Femur (tissue), 1 donor: ENCODE data around the gene ATXN1.

Experiments used
- DNase-seq: peaks from one replicate; pipeline ENCODE4 v3.0.0-alpha.2; 2017

The ATXN1 gene

GRCh38 chr6:16742116-16742515 is 19.1 kb downstream of the ATXN1 start:
- DNase-seq = no peak

- DNase-seq = no peak
Measured at GRCh38 chr6:16741112-16742016, 19.9 kb downstream of the ATXN1 start.

DNA sequence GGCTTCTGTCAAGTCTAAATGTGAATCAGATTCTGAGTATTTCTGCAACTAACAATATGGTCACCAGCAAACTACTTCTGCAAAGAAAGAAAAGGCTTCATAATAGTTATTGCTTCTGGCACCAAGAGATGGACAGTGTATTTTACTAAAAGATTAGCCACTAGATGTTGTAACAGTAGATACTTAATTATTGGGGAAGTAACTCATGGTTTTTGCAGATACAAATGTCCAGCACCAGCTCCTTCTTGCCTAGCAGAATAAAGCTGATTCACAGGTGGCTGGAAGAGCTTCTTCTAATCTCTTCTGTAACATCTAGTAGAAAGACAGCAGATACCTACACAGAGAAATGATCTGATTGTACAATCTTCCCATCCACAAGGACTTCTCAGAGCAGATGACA is 21.2 kb downstream of the ATXN1 start:
- DNase-seq = no peak

DNA sequence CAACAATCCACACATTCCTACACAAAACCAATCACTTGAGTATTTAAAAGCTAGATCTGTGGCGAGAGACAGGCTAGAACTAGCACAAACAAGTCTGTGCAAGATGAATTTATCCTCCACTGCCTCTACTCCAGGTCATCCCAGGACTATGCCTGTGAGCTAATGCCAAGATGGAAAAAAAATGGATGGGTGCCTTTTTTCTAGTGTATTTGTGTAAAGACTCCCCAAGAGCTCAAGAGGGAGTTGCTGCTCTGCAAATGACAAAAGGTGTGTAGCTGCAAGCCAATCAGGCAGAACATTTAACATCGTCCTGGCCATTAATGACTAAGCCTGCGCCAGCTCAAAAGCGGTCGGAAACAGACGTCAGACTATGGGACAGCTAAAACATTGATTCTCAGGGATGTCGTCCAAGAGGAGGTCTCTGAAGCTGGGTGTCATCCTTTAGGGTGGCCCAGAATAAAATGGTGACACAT is 21.9 kb downstream of the ATXN1 start:
- no peak for DNase-seq

GRCh38 chr6:16737925-16738324 is 23.3 kb downstream of the ATXN1 start:
- no peak for DNase-seq

- no peak for DNase-seq
Measured at GRCh38 chr6:16736856-16737775, 24.1 kb downstream of the ATXN1 start.

- DNase-seq = no peak
Measured at GRCh38 chr6:16735014-16735413, 26.2 kb downstream of the ATXN1 start.

GRCh38 chr6:16733085-16733484 is 28.2 kb downstream of the ATXN1 start:
- no peak for DNase-seq

DNA sequence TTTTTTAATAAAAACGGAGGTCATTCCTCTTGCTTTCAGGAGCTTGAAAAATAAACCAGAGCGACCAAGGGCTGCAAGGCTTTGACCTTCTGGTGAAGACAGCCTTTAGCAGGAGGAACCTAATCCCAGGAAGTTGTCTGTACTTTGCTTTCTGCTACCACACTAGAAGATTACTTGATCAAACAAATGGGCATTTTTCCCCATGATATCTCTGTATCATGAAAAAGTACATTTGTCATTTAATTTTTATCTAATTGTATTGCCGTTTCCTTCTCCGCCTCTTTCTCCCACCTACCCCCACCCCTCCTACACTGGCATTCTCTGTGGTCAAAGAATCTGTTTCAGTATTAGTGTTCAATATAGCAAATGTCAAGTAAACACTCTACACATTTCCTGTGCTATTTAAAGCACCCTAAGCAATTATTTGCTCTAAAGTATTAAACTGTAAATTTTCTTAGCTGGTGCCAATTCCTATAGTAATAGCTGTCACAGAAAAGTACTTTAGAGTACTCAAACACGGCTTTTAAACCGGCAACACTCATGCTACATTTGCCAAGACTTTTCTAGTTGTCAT is 29.7 kb downstream of the ATXN1 start:
- no peak for DNase-seq

GRCh38 chr6:16730738-16731477 is 30.4 kb downstream of the ATXN1 start:
- DNase-seq = no peak

- no peak for DNase-seq
Measured at GRCh38 chr6:16729744-16730143, 31.5 kb downstream of the ATXN1 start.

GRCh38 chr6:16729183-16729691 is 32.0 kb downstream of the ATXN1 start:
- DNase-seq = no peak

GRCh38 chr6:16728513-16729182 is 32.6 kb downstream of the ATXN1 start:
- DNase-seq = no peak

- DNase-seq = no peak
Measured at GRCh38 chr6:16727996-16728395, 33.3 kb downstream of the ATXN1 start.

DNA sequence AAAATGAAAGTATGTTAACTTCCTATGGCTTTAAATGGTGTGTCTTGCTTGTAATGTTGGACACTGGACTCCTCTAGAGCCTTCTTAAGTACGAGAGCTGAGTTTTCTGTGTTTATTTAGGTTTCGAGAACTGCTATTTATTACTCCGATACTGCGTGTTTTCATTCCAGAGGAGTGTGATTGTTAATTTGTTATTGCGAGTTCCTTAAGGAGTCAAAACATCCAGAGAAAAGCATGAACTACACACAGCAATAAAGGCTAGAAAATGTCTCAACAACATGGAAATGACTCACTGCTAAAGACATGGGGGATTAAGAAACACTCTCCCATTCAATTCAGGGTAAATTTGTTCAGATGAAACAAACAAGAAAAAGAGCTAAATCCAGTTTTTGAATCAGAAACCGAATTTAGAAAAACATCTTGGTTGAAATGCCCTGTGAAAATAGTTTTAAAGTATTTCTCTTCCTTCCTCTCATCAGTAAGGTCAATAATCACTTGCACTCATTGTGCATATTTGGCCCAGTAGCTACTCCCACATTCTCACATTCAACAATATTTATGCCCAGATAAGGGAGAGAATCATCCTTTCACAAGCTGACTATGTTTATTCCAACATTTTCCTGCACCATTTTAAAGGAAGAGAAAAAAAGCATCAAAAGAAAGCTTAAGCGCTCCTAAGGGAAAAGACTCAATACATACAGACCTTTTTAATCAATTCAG is 36.0 kb downstream of the ATXN1 start:
- DNase-seq = no peak

DNA sequence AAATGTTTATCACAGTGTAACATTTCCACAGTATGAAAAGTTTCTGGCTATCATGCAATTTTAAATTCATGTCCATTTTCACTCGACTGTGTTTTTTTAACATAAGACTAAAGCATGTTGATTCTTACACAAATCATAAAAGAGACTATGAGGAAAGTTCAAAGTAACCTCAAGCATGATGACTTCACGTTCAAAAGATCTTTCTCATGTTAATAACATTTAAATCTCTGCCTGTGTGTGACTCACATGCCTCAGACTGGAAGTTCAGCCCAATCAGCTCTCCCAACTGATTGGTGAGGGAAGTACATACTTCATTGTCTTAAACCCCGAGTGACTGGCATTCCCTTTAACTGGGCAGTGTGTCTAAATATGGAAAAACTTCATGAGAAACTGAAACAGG is 37.4 kb downstream of the ATXN1 start:
- no peak for DNase-seq

DNA sequence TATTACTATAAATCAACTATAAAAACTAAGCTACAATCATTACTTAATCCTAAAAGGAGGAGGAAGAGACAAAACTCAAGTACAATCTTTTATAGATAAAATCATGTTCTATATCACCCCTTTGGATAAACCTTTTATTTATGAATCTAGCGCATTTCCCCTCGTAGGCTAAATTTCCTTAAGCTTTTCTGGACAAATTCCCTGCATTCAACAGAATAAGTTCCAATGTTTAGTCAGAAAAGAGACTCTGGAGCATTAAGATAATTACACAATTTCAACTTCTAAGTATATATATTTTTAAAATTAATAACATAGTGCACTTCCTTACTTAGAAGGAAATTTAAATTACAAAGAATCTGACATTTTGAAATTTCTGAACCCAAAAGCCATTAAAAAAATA is 37.9 kb downstream of the ATXN1 start:
- DNase-seq = no peak

GRCh38 chr6:16722630-16723029 is 38.6 kb downstream of the ATXN1 start:
- no peak for DNase-seq

DNA sequence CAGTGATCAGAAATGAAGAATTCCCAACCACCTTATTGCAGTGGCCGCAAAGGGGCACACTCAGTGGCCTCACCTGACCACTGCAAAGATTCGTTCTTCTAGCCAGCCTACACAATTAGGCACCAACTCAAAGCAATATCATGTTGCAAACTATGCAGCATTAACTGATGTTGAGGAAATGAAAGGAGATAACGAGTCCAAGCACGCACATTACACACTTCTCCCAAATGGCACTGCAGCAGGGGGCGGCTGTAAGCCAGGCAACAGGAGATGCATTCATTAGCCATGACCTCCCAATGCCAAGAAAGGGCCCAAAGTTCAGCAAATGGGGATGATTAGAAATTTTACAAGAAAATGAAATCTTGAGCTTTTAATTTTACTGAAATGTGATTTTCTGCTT is 39.3 kb downstream of the ATXN1 start:
- no peak for DNase-seq

DNA sequence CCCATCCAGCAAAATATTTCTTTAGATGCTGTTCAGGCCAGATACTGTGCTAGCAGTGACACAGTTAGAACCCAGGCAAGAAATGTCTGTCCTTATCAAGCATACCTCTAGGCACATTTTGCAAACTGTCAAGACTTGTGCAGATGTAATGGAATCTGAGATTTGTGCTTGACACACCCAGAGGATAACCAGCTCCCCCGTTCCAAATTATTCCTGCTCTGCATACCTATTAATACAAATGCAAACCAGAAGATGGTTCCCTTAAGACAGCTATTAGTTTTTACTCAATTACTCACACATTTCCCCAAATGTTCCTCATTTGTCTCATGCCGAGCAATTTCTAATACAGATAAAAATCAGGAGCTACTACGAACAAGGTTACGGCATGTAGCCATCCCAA is 40.4 kb downstream of the ATXN1 start:
- DNase-seq = no peak

- no peak for DNase-seq
Measured at GRCh38 chr6:16719488-16719887, 41.8 kb downstream of the ATXN1 start.
